GM18508 (cell line): ENCODE results near the gene SIGLEC1.

Experiments used
- ATAC-seq: cut with Tn5 transposase; IDR thresholded peaks from one replicate; pipeline ENCODE4 v1.9.1; 2021; ENCODE audit warnings: moderate number of reproducible peaks; ENCODE audit not compliant: insufficient read depth, unreplicated experiment

Gene SIGLEC1

GRCh38 chr20:3681931-3682781 is 30.2 kb downstream of the SIGLEC1 start, which contains the start of gene ADAM33:
ADAM33 (minus strand) TSS chr20:3682010; CDS start chr20:3682004, 6 bp downstream.
- ATAC-seq = no peak

GRCh38 chr20:3681352-3681930 is 31.0 kb downstream of the SIGLEC1 start:
- no peak for ATAC-seq

GRCh38 chr20:3680701-3681351 is 31.6 kb downstream of the SIGLEC1 start:
- ATAC-seq = no peak

GRCh38 chr20:3679749-3680700 is 32.4 kb downstream of the SIGLEC1 start:
- ATAC-seq = no peak

GRCh38 chr20:3678856-3679720 is 33.3 kb downstream of the SIGLEC1 start:
- no peak for ATAC-seq

- no peak for ATAC-seq
Observed at GRCh38 chr20:3678198-3678597, 34.2 kb downstream of the SIGLEC1 start.

GRCh38 chr20:3677733-3678132 is 34.7 kb downstream of the SIGLEC1 start:
- ATAC-seq = no peak

GRCh38 chr20:3674995-3675900 is 37.2 kb downstream of the SIGLEC1 start:
- ATAC-seq = no peak

GRCh38 chr20:3674447-3674846 is 38.0 kb downstream of the SIGLEC1 start:
- ATAC-seq = no peak

GRCh38 chr20:3673221-3674070 is 39.0 kb downstream of the SIGLEC1 start:
- no peak for ATAC-seq

GRCh38 chr20:3672547-3673171 is 39.7 kb downstream of the SIGLEC1 start:
- ATAC-seq = no peak

GRCh38 chr20:3671986-3672546 is 40.3 kb downstream of the SIGLEC1 start:
- ATAC-seq = no peak

GRCh38 chr20:3670945-3671344 is 41.5 kb downstream of the SIGLEC1 start:
- no peak for ATAC-seq

- ATAC-seq = no peak
Observed at GRCh38 chr20:3670511-3670910, 41.9 kb downstream of the SIGLEC1 start.

GRCh38 chr20:3669710-3670367 is 42.6 kb downstream of the SIGLEC1 start:
- no peak for ATAC-seq

GRCh38 chr20:3667434-3668037 is 44.9 kb downstream of the SIGLEC1 start:
- ATAC-seq = no peak
